ENCODE data around the gene USP44.

Gene USP44

DNA sequence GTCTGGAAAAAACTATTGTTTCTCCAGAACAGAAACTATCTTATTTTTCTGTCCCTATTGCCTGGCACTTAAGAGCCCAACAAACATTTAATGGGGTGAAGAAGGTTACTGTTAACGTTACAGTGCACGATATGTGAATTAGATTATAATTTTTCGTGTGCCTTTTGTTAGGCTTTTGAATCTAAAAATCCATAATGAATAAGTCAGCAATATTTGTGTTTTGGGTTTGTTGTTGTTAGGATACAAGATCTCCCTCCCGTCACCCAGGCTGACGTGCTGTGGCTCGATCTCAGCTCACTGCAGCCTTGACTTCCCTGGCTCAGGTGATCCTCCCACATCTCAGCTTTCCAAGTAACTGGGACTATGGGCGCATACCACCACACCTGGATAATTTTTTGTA is 69.4 kb downstream of the USP44 start:
- H3K27me3 ChIP-seq (ENCODE audit: control insufficient read depth, low read length), result no peaks in the 10 kb centered on the region
- H3K36me3 ChIP-seq (ENCODE audit: control insufficient read depth, low read length), result peaks cover 99% of the 10 kb centered on the region
- H3K4me2 ChIP-seq (ENCODE audit: low read length), result no peak overlapping the region
- TF ChIP-seq, protein P1, sequence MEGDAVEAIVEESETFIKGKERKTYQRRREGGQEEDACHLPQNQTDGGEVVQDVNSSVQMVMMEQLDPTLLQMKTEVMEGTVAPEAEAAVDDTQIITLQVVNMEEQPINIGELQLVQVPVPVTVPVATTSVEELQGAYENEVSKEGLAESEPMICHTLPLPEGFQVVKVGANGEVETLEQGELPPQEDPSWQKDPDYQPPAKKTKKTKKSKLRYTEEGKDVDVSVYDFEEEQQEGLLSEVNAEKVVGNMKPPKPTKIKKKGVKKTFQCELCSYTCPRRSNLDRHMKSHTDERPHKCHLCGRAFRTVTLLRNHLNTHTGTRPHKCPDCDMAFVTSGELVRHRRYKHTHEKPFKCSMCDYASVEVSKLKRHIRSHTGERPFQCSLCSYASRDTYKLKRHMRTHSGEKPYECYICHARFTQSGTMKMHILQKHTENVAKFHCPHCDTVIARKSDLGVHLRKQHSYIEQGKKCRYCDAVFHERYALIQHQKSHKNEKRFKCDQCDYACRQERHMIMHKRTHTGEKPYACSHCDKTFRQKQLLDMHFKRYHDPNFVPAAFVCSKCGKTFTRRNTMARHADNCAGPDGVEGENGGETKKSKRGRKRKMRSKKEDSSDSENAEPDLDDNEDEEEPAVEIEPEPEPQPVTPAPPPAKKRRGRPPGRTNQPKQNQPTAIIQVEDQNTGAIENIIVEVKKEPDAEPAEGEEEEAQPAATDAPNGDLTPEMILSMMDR (IDR thresholded peaks at IDR 0.05; ENCODE audit: low read depth, low read length, poor library complexity, severe bottlenecking), result no peak
- no peak for TF ChIP-seq EZH2phosphoT487 (IDR thresholded peaks at IDR 0.05; ENCODE audit: borderline replicate concordance, low read length)
- H3K4me1 ChIP-seq (ENCODE audit: control insufficient read depth, low read length), result peaks cover 49% of the 10 kb centered on the region
- H3K27ac ChIP-seq (ENCODE audit: low read depth, low read length), result no peak overlapping the region
- peaks cover 17% of the 10 kb centered on the region for H3F3A ChIP-seq (ENCODE audit: control insufficient read depth, insufficient read depth)
- H3K9me3 ChIP-seq (ENCODE audit: control insufficient read depth, insufficient read depth, low read length), result no peaks in the 10 kb centered on the region
- H3K79me2 ChIP-seq (ENCODE audit: control insufficient read depth, low read length), result peaks cover 100% of the 10 kb centered on the region
- no peak overlapping the region for H3K4me3 ChIP-seq (ENCODE audit: low read length)
- H4K20me1 ChIP-seq (ENCODE audit: control insufficient read depth, insufficient read depth, low read depth, low read length), result peaks cover 16% of the 10 kb centered on the region
- H3K9me2 ChIP-seq (replicated peaks; ENCODE audit: control insufficient read depth, low read length), result no peaks in the 10 kb centered on the region

DNA sequence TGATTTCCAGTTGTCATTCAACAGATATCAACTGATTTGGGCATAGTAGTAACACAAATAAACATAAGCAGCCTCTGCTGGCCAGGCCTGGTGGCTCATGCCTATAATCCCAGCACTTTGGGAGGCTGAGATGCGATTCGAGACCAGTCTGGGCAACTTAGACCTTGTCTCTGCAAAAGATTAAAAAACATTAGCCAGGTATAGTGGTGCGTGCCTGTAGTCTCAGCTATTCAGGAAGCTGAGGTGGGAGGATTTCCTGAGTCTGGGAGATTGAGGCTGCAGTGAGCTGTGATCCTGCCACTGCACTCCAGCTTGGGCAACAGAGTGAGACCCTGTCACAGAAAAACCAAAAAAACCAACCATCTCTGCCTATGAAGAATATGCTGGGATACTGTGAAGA is 70.2 kb downstream of the USP44 start:
- Histone ChIP-seq H3K4me2 (ENCODE audit: low read length) (0 out of 2 replicates have a peak overlapping the region, but pooled peaks have one; percentile 64), H3F3A (ENCODE audit: control insufficient read depth, insufficient read depth) (peaks cover 17% of the 10 kb centered on the region), H3K36me3 (ENCODE audit: control insufficient read depth, low read length) (peaks cover 99% of the 10 kb centered on the region), H3K4me3 (ENCODE audit: low read length) (no peak overlapping the region), H3K4me1 (ENCODE audit: control insufficient read depth, low read length) (peaks cover 58% of the 10 kb centered on the region), H3K9me2 (replicated peaks; ENCODE audit: control insufficient read depth, low read length) (no peaks in the 10 kb centered on the region), H3K27me3 (ENCODE audit: control insufficient read depth, low read length) (no peaks in the 10 kb centered on the region), H3K9me3 (ENCODE audit: control insufficient read depth, insufficient read depth, low read length) (no peaks in the 10 kb centered on the region), H3K27ac (ENCODE audit: low read depth, low read length) (no peak overlapping the region), H4K20me1 (ENCODE audit: control insufficient read depth, insufficient read depth, low read depth, low read length) (peaks cover 19% of the 10 kb centered on the region), H3K79me2 (ENCODE audit: control insufficient read depth, low read length) (peaks cover 100% of the 10 kb centered on the region)
- no peak for TF ChIP-seq EZH2phosphoT487 (IDR thresholded peaks at IDR 0.05; ENCODE audit: borderline replicate concordance, low read length)
- TF ChIP-seq, protein P1 (IDR thresholded peaks at IDR 0.05; ENCODE audit: low read depth, low read length, poor library complexity, severe bottlenecking), result no peak

DNA sequence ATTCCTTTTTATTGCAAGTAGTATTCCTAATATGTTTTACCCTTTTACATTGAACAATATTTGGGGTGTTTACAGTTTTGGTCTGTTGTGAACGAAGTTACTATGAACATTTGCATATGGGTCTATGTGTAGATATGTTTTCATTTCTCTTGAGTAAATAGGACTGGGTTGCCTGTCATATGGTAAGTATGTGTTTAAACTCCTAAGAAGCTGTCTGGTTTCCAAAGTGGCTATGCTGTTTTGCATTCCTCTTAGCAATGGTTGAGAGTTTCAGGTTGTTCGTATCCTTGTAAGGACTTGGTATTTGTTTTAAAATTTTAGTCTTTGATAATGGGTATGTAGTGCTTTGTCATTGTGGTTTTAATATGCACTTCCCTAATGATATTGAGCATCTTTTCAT is 71.0 kb downstream of the USP44 start:
- Histone ChIP-seq H3K4me1 (ENCODE audit: control insufficient read depth, low read length) (peaks cover 65% of the 10 kb centered on the region), H4K20me1 (ENCODE audit: control insufficient read depth, insufficient read depth, low read depth, low read length) (peaks cover 26% of the 10 kb centered on the region), H3F3A (ENCODE audit: control insufficient read depth, insufficient read depth) (peaks cover 13% of the 10 kb centered on the region), H3K27me3 (ENCODE audit: control insufficient read depth, low read length) (no peaks in the 10 kb centered on the region), H3K9me3 (ENCODE audit: control insufficient read depth, insufficient read depth, low read length) (no peaks in the 10 kb centered on the region), H3K79me2 (ENCODE audit: control insufficient read depth, low read length) (peaks cover 100% of the 10 kb centered on the region), H3K36me3 (ENCODE audit: control insufficient read depth, low read length) (peaks cover 100% of the 10 kb centered on the region), H3K9me2 (replicated peaks; ENCODE audit: control insufficient read depth, low read length) (no peaks in the 10 kb centered on the region), H3K27ac (ENCODE audit: low read depth, low read length) (no peak overlapping the region), H3K4me2 (ENCODE audit: low read length) (peak overlapping the region; percentile 64), H3K4me3 (ENCODE audit: low read length) (peak overlapping the region; percentile 37)
- TF ChIP-seq, protein P1 (IDR thresholded peaks at IDR 0.05; ENCODE audit: low read depth, low read length, poor library complexity, severe bottlenecking), result no peak
- no peak for TF ChIP-seq EZH2phosphoT487 (IDR thresholded peaks at IDR 0.05; ENCODE audit: borderline replicate concordance, low read length)

DNA sequence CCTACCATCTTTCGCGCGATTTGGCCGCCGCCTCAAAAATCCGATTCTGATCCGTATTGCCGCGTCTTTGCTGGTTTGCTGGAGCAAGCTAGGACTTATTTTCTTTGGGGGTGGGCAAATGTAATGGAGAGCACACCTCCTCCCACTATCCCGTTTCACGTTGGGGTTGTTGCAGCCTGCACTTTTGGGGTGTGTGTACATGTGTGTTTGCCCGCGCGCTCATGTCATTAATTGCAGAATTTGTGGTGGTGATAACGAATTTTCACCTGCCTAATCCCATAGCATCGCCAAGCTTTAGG is 76.7 kb downstream of the USP44 start:
- Histone ChIP-seq H3K9me3 (ENCODE audit: control insufficient read depth, insufficient read depth, low read length) (no peaks in the 10 kb centered on the region), H3K36me3 (ENCODE audit: control insufficient read depth, low read length) (peaks cover 60% of the 10 kb centered on the region), H3K9me2 (replicated peaks; ENCODE audit: control insufficient read depth, low read length) (no peaks in the 10 kb centered on the region), H3K4me2 (ENCODE audit: low read length) (peak overlapping the region; percentile 64), H3F3A (ENCODE audit: control insufficient read depth, insufficient read depth) (no peaks in the 10 kb centered on the region), H4K20me1 (ENCODE audit: control insufficient read depth, insufficient read depth, low read depth, low read length) (peaks cover 16% of the 10 kb centered on the region; the same call in 1 of the 2 replicates), H3K27me3 (ENCODE audit: control insufficient read depth, low read length) (no peaks in the 10 kb centered on the region), H3K79me2 (ENCODE audit: control insufficient read depth, low read length) (peaks cover 77% of the 10 kb centered on the region), H3K4me1 (ENCODE audit: control insufficient read depth, low read length) (peaks cover 60% of the 10 kb centered on the region), H3K27ac (ENCODE audit: low read depth, low read length) (peak overlapping the region; percentile 79), H3K4me3 (ENCODE audit: low read length) (peak overlapping the region; percentile 99)
- TF ChIP-seq EZH2phosphoT487 (IDR thresholded peaks at IDR 0.05; ENCODE audit: borderline replicate concordance, low read length), result no peak
- TF ChIP-seq, protein P1 (IDR thresholded peaks at IDR 0.05; ENCODE audit: low read depth, low read length, poor library complexity, severe bottlenecking), result no peak
